Measurements from ENCODE around the gene FKBP14.

Gene FKBP14

GRCh38 chr7:30032310-30033125, 6.0 kb upstream of the FKBP14 start:
- peak; percentile 14 for DNase-seq (ENCODE audit: low spot score)

- DNase-seq (ENCODE audit: low spot score), result no peak
These were observed 3.2 kb upstream of the FKBP14 start for GRCh38 chr7:30029696-30030095.

- DNase-seq (ENCODE audit: low spot score), result peak; percentile 20
These were observed 2.5 kb upstream of the FKBP14 start for GRCh38 chr7:30028749-30029635.

- peak; percentile 93 for DNase-seq (ENCODE audit: low spot score)
These were observed 1.8 kb upstream of the FKBP14 start, which contains the start of gene PLEKHA8 for GRCh38 chr7:30028216-30028748. PLEKHA8 (plus strand) TSS chr7:30028412; CDS start chr7:30028763, 351 bp downstream.

- DNase-seq (ENCODE audit: low spot score), result no peak
These were observed 1.3 kb upstream of the FKBP14 start for GRCh38 chr7:30027740-30028215.

- DNase-seq (ENCODE audit: low spot score), result no peak
These were observed 559 bp upstream of the FKBP14 start for GRCh38 chr7:30027065-30027456.

GRCh38 chr7:30023524-30023923, 3.0 kb downstream of the FKBP14 start:
- no peak for DNase-seq (ENCODE audit: low spot score)

GRCh38 chr7:30022991-30023390, 3.5 kb downstream of the FKBP14 start:
- no peak for DNase-seq (ENCODE audit: low spot score)

- no peak for DNase-seq (ENCODE audit: low spot score)
These were observed 6.0 kb downstream of the FKBP14 start for GRCh38 chr7:30020535-30020934.

- no peak for DNase-seq (ENCODE audit: low spot score)
These were observed 6.5 kb downstream of the FKBP14 start for GRCh38 chr7:30019960-30020359.

GRCh38 chr7:30019387-30019786, 7.1 kb downstream of the FKBP14 start:
- no peak for DNase-seq (ENCODE audit: low spot score)

- no peak for DNase-seq (ENCODE audit: low spot score)
These were observed 8.1 kb downstream of the FKBP14 start for GRCh38 chr7:30018451-30018850.

GRCh38 chr7:30012757-30013156, 13.7 kb downstream of the FKBP14 start:
- DNase-seq (ENCODE audit: low spot score), result no peak

- DNase-seq (ENCODE audit: low spot score), result no peak
These were observed 16.5 kb downstream of the FKBP14 start for GRCh38 chr7:30010021-30010420.

GRCh38 chr7:30005464-30005863, 21.0 kb downstream of the FKBP14 start:
- no peak for DNase-seq (ENCODE audit: low spot score)

GRCh38 chr7:30003098-30003497, 23.4 kb downstream of the FKBP14 start:
- DNase-seq (ENCODE audit: low spot score), result no peak

GRCh38 chr7:30001998-30002397, 24.5 kb downstream of the FKBP14 start:
- no peak for DNase-seq (ENCODE audit: low spot score)

- DNase-seq (ENCODE audit: low spot score), result no peak
These were observed 28.0 kb downstream of the FKBP14 start for GRCh38 chr7:29998489-29998888.

- DNase-seq (ENCODE audit: low spot score), result no peak
These were observed 30.2 kb downstream of the FKBP14 start for GRCh38 chr7:29996321-29996720.

- no peak for DNase-seq (ENCODE audit: low spot score)
These were observed 30.9 kb downstream of the FKBP14 start for GRCh38 chr7:29995652-29996051.

- no peak for DNase-seq (ENCODE audit: low spot score)
These were observed 33.4 kb downstream of the FKBP14 start for GRCh38 chr7:29993140-29993539.

GRCh38 chr7:29991937-29992336, 34.6 kb downstream of the FKBP14 start:
- no peak for DNase-seq (ENCODE audit: low spot score)

GRCh38 chr7:29990931-29991330, 35.6 kb downstream of the FKBP14 start:
- no peak for DNase-seq (ENCODE audit: low spot score)
